ENCODE data around the gene PAAF1.
"Not testable (repeated sequence)": the region's sequence is repeated elsewhere in the genome, so short reads cannot be mapped to it uniquely, and the experiment has no call there.

PAAF1 gene

DNA sequence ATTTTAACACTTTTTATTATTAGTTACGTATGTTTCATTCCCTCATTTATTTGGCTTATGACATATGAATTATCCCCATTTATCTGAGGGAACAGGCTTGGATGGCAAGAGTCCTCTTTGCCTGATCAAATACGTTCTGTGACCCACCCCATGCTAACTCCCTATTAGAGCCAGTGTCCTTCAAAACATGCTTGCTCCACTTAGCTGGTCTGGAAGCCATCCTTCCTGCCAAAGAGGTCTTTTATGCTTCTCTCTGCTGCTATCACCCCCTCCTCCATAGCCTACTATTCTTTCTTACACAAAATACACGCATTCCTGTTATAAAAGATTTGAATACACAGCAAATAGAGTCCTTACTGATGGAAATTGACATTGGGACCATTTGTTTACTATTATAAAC lies 6.5 kb upstream of the PAAF1 start:
- TF ChIP-seq, protein P1, sequence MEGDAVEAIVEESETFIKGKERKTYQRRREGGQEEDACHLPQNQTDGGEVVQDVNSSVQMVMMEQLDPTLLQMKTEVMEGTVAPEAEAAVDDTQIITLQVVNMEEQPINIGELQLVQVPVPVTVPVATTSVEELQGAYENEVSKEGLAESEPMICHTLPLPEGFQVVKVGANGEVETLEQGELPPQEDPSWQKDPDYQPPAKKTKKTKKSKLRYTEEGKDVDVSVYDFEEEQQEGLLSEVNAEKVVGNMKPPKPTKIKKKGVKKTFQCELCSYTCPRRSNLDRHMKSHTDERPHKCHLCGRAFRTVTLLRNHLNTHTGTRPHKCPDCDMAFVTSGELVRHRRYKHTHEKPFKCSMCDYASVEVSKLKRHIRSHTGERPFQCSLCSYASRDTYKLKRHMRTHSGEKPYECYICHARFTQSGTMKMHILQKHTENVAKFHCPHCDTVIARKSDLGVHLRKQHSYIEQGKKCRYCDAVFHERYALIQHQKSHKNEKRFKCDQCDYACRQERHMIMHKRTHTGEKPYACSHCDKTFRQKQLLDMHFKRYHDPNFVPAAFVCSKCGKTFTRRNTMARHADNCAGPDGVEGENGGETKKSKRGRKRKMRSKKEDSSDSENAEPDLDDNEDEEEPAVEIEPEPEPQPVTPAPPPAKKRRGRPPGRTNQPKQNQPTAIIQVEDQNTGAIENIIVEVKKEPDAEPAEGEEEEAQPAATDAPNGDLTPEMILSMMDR (IDR thresholded peaks at IDR 0.05), result no peak
- Histone ChIP-seq H3K4me3 (no peak overlapping the region), H3K36me3 (peaks cover 9 to 33% (median 27%) of the 10 kb centered on the region in 3 donors), H3K27me3 (no peaks in the 10 kb centered on the region), H3K27ac (no peak overlapping the region), H3K9me3 (no peaks in the 10 kb centered on the region), H3K4me1 (peaks cover 0 to 6% (median 4%) of the 10 kb centered on the region in 4 donors)
- DNase-seq, result no peak
- intact Hi-C loops (cut with DNase I; ENCODE audit: low total_unique reads), result no loop called here

GRCh38 chr11:73872749-73873357 lies 3.9 kb upstream of the PAAF1 start:
- H3K4me1 ChIP-seq, result peaks cover 0 to 22% (median 18%) of the 10 kb centered on the region in 4 donors
- peaks cover 9 to 32% (median 25%) of the 10 kb centered on the region in 3 donors for H3K36me3 ChIP-seq
- H3K9me3 ChIP-seq, result no peaks in the 10 kb centered on the region
- no peak for DNase-seq
- H3K27me3 ChIP-seq, result no peaks in the 10 kb centered on the region
- TF ChIP-seq, protein P1 (IDR thresholded peaks at IDR 0.05), result no peak
- no peak overlapping the region for H3K4me3 ChIP-seq
- intact Hi-C loops (cut with DNase I; ENCODE audit: low total_unique reads), result no loop called here
- H3K27ac ChIP-seq, result no peak overlapping the region

DNA sequence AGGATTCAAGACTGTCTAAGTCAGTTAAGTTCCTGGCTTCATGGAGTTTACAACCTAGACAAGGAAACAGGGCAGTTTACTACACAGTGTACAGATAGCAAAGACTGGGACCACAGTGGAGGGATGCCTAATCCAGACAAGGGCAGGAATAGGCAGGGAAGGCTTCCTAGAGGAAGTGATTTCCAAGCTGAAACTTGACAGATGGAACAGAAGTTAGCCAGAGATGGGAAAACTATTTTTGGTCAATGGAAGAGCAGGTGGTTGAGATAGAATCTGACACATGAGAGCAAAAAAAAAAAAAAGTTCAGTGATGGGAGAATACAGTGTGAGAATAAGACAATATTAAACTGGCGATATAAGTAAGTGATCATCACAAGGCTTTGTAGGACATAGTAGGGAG lies 1.4 kb upstream of the PAAF1 start:
- H3K9me3 ChIP-seq, result no peaks in the 10 kb centered on the region
- H3K4me1 ChIP-seq, result peaks cover 0 to 22% (median 18%) of the 10 kb centered on the region in 4 donors
- no peak overlapping the region for H3K27ac ChIP-seq
- intact Hi-C loops (cut with DNase I; ENCODE audit: low total_unique reads), result loop anchor here (5.0 kb wide), 1 partner anchor 88 kb away; the partner anchor contains the start of gene MRPL48
- no peaks in the 10 kb centered on the region for H3K27me3 ChIP-seq
- TF ChIP-seq, protein P1 (IDR thresholded peaks at IDR 0.05), result no peak
- H3K36me3 ChIP-seq, result peaks cover 9 to 32% (median 25%) of the 10 kb centered on the region in 3 donors
- no peak for DNase-seq
- H3K4me3 ChIP-seq, result peak overlapping the region; percentile 83

DNA sequence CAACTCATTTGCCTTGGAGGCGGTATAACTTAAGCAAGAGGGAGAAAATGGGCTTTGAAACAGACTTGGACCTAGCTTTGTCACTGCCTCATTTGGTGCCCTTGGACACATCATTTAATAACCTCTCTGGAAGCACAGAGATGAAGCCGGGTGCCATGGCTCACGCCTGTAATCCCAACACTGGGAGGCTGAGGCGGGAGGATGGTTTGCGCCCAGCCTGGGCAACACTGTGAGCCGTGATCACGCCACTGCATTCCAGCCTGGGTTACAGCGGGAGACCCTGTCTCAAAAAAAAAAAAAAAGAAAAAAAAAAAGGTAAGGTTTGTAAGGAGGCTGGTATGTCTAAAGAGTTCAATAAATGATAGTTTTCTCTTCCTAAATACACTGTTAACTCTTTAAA lies 959 bp upstream of the PAAF1 start:
- H3K27me3 ChIP-seq, result no peaks in the 10 kb centered on the region
- intact Hi-C loops (cut with DNase I; ENCODE audit: low total_unique reads), result loop anchor here (5.0 kb wide), 1 partner anchor 89 kb away; the partner anchor contains the start of gene MRPL48
- H3K4me3 ChIP-seq, result peak overlapping the region; percentile 83
- TF ChIP-seq, protein P1 (IDR thresholded peaks at IDR 0.05), result no peak
- H3K27ac ChIP-seq, result peak overlapping the region; percentile 80 to 86
- H3K9me3 ChIP-seq, result no peaks in the 10 kb centered on the region
- no peak for DNase-seq
- H3K4me1 ChIP-seq, result peaks cover 0 to 22% (median 18%) of the 10 kb centered on the region in 4 donors
- H3K36me3 ChIP-seq, result peaks cover 9 to 32% (median 25%) of the 10 kb centered on the region in 3 donors

DNA sequence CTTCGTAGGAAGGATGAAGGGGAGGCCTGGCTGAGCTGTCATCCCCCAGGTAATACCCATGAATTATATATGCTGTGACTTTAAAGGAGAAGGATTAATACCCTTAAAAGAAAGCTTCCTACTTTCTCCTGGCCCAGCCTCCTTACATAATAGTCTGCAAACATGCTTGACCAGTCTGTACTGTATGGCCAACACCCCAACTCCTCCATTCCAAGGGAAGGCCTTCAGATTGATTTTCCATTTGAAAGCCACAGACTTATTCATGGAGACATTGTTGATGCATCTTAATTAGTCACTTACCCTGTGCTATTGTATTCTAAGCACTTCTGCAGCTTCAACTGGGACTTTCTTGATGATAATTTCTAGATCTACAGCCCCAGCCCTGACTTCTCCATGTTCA lies 2.0 kb downstream of the PAAF1 start:
- TF ChIP-seq, protein P1 (IDR thresholded peaks at IDR 0.05), result no peak

DNA sequence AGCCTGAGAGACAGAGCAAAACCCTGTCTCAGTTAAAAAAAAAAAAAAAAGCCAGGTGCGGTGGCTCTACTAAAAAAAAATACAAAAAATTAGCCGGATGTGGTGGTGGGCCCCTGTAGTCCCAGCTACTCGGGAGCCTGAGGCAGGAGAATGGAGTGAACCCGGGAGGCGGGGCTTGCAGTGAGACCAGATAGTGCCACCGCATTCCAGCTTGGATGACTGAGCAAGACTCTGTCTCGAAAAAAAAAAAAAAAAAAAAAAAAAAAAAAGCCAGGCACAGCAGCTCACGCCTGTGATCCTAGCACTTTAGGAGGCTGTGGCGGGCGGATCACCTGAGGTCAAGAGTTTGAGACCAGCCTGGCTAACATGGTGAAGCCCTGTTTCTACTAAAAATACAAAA lies 3.6 kb downstream of the PAAF1 start:
- H3K9me3 ChIP-seq; H3K27ac ChIP-seq; H3K27me3 ChIP-seq; H3K4me3 ChIP-seq; intact Hi-C loops (cut with DNase I; ENCODE audit: low total_unique reads); DNase-seq: not testable (repeated sequence)
- Histone ChIP-seq H3K36me3 (peaks cover 0 to 15% (median 5%) of the 10 kb centered on the region in 3 donors), H3K4me1 (peaks cover 0 to 14% (median 12%) of the 10 kb centered on the region in 4 donors)

More for the DNA sequence above, 2.0 kb downstream of the PAAF1 start:
- Histone ChIP-seq H3K4me3 (no peak overlapping the region), H3K27ac (no peak overlapping the region), H3K36me3 (peaks cover 2 to 17% (median 2%) of the 10 kb centered on the region in 3 donors), H3K9me3 (no peaks in the 10 kb centered on the region), H3K4me1 (peaks cover 0 to 22% (median 18%) of the 10 kb centered on the region in 4 donors), H3K27me3 (no peaks in the 10 kb centered on the region)
- intact Hi-C loops (cut with DNase I; ENCODE audit: low total_unique reads), result loop anchor here (5.0 kb wide), 1 partner anchor 91 kb away; the partner anchor contains the start of gene MRPL48
- DNase-seq, result no peak

All from tibial artery (tissue), 4 donors.